Cardiac muscle cell (in vitro differentiated cells and primary cell): ENCODE measurements around the gene PCNP. TPM values are rescaled to one million over a fixed set of nuclear protein-coding genes. Genes with fewer than 3 reads are reported as not detected.

ENCODE experiments used
- DNase-seq, 2 donors: peaks; one replicate each; pipeline versions ENCODE4 v3.0.0 to v3.0.0-alpha.2; 2010 to 2017; ENCODE audit warnings: low read depth in 1 of 2, low spot score in 1 of 2
- H3K27ac ChIP-seq: fragments of 200-600 bp; sonication (generic); 2 replicates; pipeline ENCODE4 v1.5.1; 2016
- H3K27me3 ChIP-seq: fragments of 200-600 bp; sonication (generic); 2 replicates; pipeline ENCODE4 v1.6.0; 2016; ENCODE audit warnings: control low read depth
- H3K36me3 ChIP-seq: fragments of 200-600 bp; sonication (generic); 2 replicates; pipeline ENCODE4 v1.5.1; 2016; ENCODE audit warnings: control low read depth
- H3K4me1 ChIP-seq: fragments of 200-600 bp; sonication (generic); 2 replicates; pipeline ENCODE4 v1.8.1; 2017; ENCODE audit warnings: low read depth, mild to moderate bottlenecking, mixed run types
- H3K4me3 ChIP-seq: fragments of 200-600 bp; sonication (generic); 2 replicates; pipeline ENCODE4 v1.5.1; 2016; ENCODE audit warnings: mild to moderate bottlenecking
- H3K9me3 ChIP-seq: fragments of 200-600 bp; sonication (generic); 2 replicates; pipeline ENCODE4 v1.5.1; 2017; ENCODE audit warnings: low read depth, mild to moderate bottlenecking, control low read depth
- CTCF ChIP-seq: IDR thresholded peaks from 2 replicates; pipeline ENCODE4 v1.5.1; 2012; ENCODE audit warnings: low read depth, mild to moderate bottlenecking, low read length
- polyA plus RNA-seq: library from polyadenylated mRNA; unstranded; fragments of >200 nt; fragmentation: Nextera tagmentation; extraction: Ambion mirVana; gene quantifications from 2 replicates; pipeline ENCODE4 v1.2.1, GENCODE V29; 2016
- total RNA-seq: library from RNA; depleted of rRNA; stranded (reverse); fragments of >200 nt; gene quantifications from 2 replicates; pipeline ENCODE4 v1.2.3, GENCODE V29; 2016

PCNP gene
- total and polyA plus RNA-seq, 2 experiments from 2014 or later = 64.5 to 119 TPM

GRCh38 chr3:101643009-101643844 lies 69.2 kb downstream of the PCNP start:
- no peaks in the 10 kb centered on the region for H3K9me3 ChIP-seq
- no peak overlapping the region for H3K4me3 ChIP-seq
- no peaks in the 10 kb centered on the region for H3K27me3 ChIP-seq
- H3K27ac ChIP-seq = no peak overlapping the region
- peaks cover 1% of the 10 kb centered on the region for H3K36me3 ChIP-seq
- DNase-seq = no peak
- TF ChIP-seq CTCF = no peak
- no peaks in the 10 kb centered on the region for H3K4me1 ChIP-seq

Other genes with a start within 250 kb of the PCNP start
- gene SENP7, start 61.0 kb upstream of the PCNP start, total RNA-seq = 12.2 and 18.9 TPM in 2 replicates
- 8.2 and 12.7 TPM in 2 replicates for gene SENP7, start 61.0 kb upstream of the PCNP start, polyA plus RNA-seq
- gene TRMT10C, start 12.3 kb upstream of the PCNP start, total RNA-seq = 20.8 and 23.1 TPM in 2 replicates
- 40.1 and 40.6 TPM in 2 replicates for gene TRMT10C, start 12.3 kb upstream of the PCNP start, polyA plus RNA-seq
- 9.0 and 15.8 TPM in 2 replicates for gene ZBTB11, start 103.0 kb downstream of the PCNP start, total RNA-seq
- gene ZBTB11, start 103.0 kb downstream of the PCNP start, polyA plus RNA-seq = 7.3 and 8.7 TPM in 2 replicates
- gene RPL24, start 112.5 kb downstream of the PCNP start, total RNA-seq = 1,120 and 1,418 TPM in 2 replicates
- gene RPL24, start 112.5 kb downstream of the PCNP start, polyA plus RNA-seq = 557 and 617 TPM in 2 replicates
- 11.8 and 20.4 TPM in 2 replicates for gene CEP97, start 150.4 kb downstream of the PCNP start, total RNA-seq
- gene CEP97, start 150.4 kb downstream of the PCNP start, polyA plus RNA-seq = 3.4 and 7.7 TPM in 2 replicates
- 4.9 and 7.7 TPM in 2 replicates for gene NXPE3, start 205.0 kb downstream of the PCNP start, total RNA-seq
- 6.7 and 7.3 TPM in 2 replicates for gene NXPE3, start 205.0 kb downstream of the PCNP start, polyA plus RNA-seq